Eye (tissue), 1 donor: ENCODE results near the gene TMEM51.
A peak's percentile ranks its signal among the peaks of the same experiment; 100 is the strongest.
"Not testable (repeated sequence)": the region's sequence is repeated elsewhere in the genome, so short reads cannot be mapped to it uniquely, and the experiment has no call there.

Source experiments
- DNase-seq: peaks from one replicate; pipeline ENCODE4 v3.0.0-alpha.2; 2015

The TMEM51 gene

DNA sequence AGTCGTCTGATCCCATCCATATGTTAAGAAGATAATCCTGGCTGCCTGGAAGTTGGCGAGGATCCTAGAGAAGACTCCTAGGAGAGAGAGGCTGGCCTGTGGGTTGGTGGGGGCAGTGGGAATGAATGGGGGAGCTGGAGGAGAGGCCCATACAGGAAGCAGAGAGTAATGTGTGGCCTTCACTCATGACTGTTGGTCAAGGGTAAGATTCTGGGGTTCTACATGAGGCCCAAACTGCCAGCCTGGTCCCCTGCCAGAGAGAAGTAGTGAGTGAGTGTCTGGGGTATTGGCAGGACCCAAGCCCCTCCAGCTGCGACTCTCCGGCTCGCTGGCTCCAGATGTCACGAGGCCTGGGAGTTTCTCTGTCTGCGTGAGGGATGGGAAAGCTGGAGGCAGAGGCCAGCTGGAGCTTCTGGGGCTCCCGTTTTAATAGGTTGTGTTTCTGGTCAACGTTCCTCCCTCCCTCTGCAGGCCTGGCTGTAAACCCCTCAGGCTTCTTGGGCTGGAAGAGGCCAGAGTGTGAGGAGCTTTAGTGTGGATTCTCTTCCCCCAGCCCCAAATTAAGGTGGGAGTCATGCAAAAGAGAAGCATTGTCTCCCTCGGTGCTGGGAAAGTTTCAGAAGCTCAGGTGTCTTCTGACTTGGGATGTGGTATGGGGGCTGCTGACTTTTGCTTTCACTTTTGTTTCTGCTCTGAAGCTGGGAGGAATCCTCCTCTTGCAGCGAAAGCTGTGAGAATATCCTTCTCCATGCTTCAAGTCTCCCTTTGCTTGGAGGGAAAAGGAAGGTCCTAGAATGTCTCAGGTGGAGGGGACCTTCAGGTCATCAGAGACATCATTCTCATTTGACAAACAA, 2.6 kb downstream of the TMEM51 start:
- peak; percentile 63 for DNase-seq

- no peak for DNase-seq
Measured at GRCh38 chr1:15156807-15157380, 3.3 kb downstream of the TMEM51 start.

DNA sequence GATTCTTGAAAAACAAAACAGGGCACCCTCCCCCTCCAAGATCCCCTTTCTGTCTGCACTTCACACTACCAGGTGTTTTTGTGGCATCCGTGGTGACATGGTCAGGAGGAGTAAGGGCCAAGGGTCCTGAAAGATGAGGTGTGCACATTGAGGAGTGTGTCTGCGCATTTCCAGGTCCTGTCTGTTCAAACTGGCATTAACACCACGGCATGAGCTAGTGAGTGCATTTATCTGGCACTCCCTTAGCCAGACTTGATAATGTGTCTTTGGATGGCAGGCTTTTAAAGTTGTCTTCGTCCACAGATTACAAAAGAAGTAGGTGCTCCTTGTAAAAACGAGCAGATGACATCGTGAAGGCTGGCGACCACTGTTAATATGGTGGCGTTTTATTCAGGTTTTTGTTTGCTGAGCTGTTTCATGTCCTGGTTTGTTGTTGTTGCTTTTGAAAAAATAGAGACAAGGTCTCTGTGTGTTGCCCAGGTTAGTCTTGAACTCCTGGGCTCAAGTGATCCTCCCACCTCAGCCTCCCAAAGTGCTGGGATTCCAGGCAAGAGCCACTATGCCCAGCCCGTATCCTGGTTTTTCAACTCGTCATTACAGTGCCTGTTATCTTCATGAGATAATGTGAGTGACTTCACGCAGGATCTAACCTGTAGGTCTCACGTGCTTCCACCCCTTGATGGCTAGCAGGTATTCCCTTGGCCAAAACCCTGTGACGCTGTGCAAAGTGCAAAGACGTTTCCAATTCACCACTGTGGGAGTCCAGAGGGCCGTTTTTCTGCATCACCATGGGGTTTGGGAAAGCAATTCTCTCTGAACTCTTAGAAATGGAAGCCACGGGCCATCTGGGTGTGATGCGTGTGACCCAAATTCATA, 4.2 kb downstream of the TMEM51 start:
- no peak for DNase-seq

GRCh38 chr1:15158506-15159165, 5.1 kb downstream of the TMEM51 start:
- no peak for DNase-seq

GRCh38 chr1:15159166-15159555, 5.6 kb downstream of the TMEM51 start:
- no peak for DNase-seq

- no peak for DNase-seq
Measured at GRCh38 chr1:15160626-15161025, 7.1 kb downstream of the TMEM51 start.

DNA sequence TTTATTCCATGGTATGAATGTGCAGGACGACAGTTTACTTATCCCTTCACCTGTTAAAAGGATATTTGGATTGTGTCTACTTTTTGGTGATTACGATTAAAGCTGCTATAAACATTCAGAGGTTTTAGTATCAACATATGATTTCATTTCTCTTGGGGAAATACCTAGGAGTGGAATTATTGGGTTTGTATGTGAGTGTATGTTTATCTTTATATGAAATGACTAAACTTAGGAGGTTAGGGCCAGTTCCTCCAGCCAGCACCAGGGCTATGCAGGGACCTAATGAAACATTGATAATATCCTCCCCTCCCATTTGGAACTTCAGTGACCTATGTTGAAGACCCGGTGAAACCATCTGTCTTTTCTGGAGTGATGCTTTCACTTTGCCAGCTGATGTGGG, 13.8 kb downstream of the TMEM51 start:
- no peak for DNase-seq

GRCh38 chr1:15168479-15168878, 14.9 kb downstream of the TMEM51 start:
- DNase-seq, result no peak

GRCh38 chr1:15170071-15170470, 16.5 kb downstream of the TMEM51 start:
- DNase-seq, result no peak

GRCh38 chr1:15171271-15171908, 17.8 kb downstream of the TMEM51 start:
- DNase-seq, result peak; percentile 48

- no peak for DNase-seq
Measured at GRCh38 chr1:15172405-15173259, 19.1 kb downstream of the TMEM51 start.

DNA sequence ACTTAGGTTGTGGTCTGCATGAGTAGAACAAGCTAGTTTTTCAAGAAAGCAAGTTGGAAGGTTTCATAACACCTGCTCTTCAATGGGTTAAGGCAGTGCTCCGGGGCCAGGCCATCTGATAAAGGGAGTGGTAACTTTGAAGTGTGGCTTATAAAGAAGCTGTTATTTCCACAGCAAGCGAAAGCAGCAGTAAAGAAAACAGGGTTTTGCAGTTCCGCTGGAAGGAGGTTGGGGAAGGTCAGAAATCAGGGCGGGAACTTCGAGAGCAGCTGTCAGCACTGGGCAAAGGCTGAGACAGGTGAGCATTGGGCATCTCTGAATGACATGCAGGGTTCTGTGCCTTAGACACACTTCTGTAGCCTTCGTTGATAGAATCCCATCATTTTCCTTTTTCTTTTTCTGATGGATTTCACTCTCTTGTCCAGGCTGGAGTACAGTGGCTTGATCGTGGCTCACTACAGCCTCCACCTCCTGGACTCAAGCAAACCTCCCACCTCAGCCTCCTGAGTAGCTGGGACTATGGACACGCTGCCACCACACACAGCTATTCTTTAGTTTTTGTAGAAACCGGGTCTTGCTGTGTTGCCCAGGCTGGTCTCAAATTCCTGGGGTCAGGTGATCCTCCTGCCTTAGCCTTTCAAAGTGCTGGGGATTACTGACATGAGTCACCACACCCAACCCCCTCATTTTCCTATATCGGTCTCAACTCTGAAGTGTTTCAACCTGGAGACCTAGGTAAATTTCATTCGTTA, 20.5 kb downstream of the TMEM51 start:
- no peak for DNase-seq

DNA sequence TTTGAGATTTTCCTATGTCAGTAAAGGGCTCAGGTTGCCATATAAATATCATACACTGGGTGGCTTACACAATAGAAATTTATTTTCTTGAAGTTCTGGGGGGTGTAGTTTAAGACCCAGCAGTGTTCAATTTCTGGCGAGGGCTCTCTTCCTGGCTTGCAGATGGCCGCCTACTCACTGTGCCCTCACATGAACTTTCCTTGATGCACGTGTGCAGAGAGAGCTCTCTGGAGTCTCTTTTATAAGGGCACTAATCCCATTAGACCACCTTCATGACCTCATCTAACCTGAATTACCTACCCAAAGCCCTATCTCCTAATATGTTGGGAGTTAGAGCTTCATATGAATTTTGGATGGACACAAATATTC, 21.1 kb downstream of the TMEM51 start:
- no peak for DNase-seq

GRCh38 chr1:15175324-15176094, 22.0 kb downstream of the TMEM51 start:
- DNase-seq, result not testable (repeated sequence)

DNA sequence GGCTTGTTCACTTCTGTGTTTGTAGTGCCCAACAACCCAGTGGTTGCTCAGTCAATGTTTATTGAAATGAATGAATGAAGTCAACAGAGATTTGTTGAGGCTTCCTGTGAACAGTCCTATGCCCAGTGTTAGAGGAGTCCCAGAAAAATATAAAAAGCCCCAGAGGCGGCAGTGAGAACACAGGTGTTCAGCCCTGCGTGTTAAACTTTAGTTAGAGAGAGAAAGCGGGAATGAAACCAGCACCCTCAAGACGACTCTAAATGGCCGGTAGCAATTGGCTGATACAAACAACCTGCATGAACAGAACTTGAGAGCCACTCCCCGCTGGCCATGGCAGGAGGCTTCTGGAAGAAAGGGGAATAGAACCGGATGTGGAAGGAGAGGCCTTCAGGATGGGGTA, 22.6 kb downstream of the TMEM51 start:
- no peak for DNase-seq

DNA sequence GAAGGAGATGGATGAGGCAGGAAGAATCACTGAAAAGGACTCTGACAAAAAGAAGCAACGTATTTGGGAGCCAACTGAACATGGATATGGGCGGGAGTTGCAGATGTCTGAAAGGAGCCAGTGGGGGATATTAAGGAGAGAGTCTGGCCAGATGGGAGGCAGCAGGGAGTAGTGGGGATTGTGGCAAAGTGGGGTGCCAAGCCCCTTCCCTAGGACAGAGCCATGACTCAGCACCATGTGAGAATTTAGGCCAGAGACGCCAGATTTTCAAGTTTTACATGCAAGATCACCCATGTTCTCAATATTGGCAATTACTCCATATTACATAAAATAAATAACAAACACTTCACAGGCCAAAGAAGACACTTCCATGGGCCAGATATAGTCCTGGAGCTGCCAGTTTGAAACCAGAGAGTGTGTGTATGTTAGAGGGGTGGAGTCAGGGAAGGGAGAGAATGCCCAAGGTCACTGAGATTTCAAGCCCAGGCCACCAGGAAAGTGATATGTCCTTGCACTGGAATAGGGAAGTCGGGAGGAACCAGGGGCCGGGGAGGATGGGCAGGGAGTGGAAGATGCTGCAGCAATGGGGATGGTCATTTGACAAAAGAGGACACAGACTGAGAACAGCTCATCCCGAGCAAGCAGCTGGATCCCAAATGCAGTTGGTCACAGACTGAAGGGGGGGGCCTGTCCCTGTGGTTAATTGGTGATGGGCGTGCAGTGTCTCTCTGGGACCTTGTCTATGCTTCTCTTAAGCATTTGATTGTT, 23.5 kb downstream of the TMEM51 start:
- DNase-seq, result no peak

GRCh38 chr1:15177710-15178166, 24.2 kb downstream of the TMEM51 start:
- DNase-seq, result no peak

DNA sequence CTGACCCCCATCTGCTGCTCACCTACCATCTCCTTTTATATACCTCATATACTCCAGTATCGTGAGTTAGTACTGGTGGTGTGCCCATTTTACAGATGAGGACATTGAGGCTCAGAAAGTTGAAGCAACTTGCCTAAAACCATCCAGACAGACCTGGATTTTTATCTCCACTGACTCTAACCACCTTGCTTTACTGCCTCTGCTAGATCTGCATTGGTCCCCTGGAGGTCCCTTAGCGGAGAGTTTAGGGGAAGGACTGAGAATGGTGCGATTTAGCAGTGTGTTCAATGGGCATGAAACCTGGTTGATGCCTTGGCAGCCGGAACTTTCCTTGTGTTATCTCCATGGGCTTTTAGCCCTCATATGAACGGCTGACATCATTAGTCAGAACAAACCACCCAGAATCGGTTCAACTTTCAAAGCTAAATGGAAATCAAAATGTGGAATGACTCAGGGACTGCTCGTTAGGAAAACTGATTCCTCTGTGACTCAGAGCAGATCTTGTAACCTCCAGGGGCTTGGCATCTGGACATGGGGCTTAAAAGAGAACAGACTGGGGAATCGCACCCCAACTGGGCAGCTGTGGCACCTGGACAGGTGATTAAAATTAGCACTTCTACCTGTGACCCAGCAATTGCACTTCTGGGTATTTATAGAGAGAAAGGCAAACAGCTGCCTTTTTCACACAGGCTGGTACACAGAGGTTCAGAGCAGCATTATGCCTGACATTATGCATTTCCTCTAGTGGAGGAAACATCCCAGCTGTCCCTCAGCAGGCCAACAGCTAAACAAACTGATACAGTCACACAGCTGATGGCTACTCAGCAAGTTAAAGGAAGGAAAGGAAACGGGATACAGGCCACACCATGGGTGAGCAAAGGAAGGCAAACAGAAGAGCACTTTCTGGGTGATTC, 25.3 kb downstream of the TMEM51 start:
- no peak for DNase-seq
